ENCODE measurements around the gene FKRP.
"Not testable (repeated sequence)": the region's sequence is repeated elsewhere in the genome, so short reads cannot be mapped to it uniquely, and the experiment has no call there.

The FKRP gene

DNA sequence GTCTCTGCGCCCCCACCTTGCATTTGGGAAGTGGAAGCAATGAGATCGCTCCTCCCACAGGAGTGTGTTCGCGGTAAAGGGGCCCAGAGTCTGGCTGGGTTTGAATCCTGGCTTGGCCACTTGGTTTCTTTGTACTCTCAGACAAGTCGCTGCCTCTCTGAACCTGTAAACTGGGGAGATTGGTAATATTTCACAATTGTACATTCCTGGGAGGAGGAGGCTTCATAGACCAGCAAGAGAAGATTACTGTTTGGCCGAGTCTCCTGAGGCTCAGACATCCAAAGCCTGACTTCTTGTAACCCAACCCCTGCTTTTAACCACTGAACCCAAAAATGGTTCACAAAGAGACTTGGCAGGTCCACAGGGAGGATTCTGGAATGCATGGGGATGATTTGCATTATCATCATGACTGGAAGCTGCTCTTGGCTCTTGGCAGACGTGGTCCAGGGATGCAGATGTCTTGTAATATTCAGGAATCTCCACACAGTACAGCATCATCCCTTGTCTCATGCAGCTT lies 14.0 kb downstream of the FKRP start:
- DNase-seq, result no peak

GRCh38 chr19:46760363-46760762 lies 14.5 kb downstream of the FKRP start:
- no peak for DNase-seq

- not testable (repeated sequence) for DNase-seq
Observed at GRCh38 chr19:46760897-46761296, 15.0 kb downstream of the FKRP start.

- DNase-seq, result peak; percentile 42
Observed at GRCh38 chr19:46761418-46761831, 15.6 kb downstream of the FKRP start.

DNA sequence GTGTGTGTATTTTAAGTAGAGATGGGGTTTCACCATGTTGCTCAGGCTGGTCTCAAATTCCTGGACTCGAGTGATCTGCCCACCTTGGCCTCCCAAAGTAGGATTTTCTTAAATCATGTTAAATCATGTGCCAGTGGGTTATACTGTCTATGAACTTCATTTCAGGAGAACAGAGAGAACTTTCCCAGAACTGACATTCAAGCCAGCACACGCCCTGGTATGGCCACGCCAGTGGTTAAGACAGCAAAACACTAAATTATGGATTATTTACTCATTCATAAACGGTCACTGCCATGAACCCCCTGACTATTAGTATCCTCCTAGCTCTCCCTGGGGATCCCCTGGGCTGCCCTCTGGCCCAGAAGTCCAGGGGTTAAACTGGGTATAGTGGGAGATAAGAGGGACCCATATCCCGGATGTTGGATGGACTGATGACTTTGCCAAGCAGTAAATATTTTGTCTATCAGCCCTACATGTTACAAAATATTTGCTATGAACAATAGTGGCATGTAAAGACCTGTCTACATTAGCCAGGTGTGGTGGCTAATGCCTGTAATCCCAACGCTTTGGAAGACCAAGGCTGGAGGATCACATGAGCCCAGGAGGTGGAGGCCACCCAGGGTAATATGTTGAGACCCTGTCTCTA lies 16.5 kb downstream of the FKRP start:
- DNase-seq, result no peak

- no peak for DNase-seq
Observed at GRCh38 chr19:46764817-46765291, 19.0 kb downstream of the FKRP start.

DNA sequence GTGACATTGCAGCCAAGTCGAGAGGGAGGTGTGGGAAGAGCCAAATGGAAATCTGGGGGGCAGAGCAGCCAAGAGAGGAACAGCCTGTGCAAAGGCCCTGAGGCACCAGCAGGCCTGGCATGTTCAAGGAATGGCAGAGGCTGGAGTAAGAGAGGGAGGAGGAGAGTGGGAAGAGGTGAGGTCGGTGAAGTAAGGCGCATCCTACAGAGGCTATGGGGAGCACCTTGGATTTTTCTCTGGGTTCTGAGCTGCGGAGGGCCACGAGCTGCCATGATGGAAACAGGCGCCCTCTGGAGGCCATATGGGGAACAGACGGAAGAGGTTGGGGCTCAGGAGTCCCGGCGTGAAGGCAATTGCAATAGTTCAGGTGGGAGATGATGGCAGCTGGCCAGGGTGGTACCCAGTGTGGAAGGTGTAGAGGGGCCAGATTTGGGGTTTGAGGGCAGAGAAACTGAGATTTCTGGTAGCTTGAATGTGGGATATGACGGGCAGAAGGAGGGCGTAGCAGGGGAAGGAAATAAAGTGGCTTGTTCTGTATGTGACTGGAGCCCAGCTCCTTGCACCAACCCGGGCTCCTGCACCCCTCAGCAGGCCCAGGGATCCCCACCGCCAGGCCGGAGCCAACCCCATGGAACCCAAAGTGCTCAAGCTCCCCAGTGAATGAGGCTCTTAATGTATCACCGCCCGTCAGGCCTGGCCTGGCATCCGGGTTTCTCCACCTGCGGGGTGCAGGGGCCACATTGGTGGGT lies 20.9 kb downstream of the FKRP start:
- peak; percentile 33 for DNase-seq

GRCh38 chr19:46768746-46769145 lies 22.9 kb downstream of the FKRP start:
- DNase-seq, result not testable (repeated sequence)

DNA sequence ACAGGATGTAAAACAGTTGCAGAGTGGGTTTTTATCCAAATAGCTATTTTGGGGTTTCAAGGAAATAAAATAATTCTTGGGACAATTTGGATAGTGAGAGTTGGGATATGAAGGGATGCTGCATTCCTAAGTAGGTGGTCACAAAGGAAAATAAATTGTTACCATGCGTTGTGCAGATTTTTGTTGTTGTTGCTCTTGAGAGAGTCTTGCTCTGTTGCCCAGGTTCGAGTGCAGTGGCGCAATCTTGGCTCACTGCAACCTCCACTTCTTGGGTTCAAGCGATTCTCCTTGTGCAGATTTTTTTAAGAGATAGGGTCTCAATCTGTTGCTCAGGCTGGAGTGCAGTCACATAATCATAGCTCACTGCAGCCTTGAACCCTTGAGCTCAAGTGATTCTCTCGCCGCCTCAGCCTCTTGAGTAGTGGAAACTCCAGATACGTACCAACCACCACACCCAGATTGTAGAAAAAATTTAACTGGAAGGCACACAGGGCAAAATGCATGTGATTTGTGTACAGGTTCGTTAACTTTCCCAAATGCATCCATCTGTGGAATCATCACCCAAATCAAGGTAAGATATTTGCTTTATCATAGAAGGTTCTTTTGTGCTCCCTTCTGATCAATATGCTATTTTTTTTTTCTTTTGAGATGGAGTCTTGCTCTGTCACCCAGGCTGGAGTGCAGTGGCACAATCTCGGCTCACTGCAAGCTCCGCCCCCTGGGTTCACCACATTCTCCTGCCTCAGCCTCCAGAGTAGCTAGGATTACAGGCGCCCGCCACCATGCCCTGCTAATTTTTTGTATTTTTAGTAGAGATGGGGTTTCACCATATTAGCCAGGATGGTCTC lies 26.5 kb downstream of the FKRP start:
- DNase-seq, result peak; percentile 26

GRCh38 chr19:46773018-46773399 lies 27.2 kb downstream of the FKRP start:
- DNase-seq, result no peak

DNA sequence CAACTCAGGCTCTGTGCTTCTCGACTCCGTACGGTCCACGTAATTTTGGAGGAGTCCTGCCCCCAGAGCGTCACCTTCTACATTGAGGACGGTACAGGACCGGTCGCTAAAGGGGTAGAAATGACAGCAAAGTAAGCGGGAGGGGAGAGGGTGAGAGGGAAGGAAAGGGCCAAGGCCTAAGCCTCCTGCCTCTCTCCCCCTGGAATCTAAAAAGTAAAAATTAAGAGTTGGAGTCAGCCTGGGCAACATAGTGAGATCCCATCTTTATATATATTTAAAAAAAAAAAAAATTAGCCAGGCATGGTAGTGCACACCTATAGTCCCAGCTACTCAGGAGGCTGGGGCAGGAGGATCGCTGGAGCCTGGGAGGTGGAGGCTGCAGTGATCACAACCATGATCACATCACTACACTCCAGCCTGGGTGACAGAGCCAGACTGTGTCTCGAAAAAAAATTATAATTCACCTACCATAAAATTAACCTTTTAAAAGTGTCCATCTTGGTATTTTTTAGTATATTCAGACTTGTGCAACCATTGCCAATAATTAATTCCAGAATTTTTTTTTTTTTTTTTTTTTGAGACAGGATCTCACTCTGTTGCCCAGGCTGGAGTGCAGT lies 29.9 kb downstream of the FKRP start:
- DNase-seq, result no peak

DNA sequence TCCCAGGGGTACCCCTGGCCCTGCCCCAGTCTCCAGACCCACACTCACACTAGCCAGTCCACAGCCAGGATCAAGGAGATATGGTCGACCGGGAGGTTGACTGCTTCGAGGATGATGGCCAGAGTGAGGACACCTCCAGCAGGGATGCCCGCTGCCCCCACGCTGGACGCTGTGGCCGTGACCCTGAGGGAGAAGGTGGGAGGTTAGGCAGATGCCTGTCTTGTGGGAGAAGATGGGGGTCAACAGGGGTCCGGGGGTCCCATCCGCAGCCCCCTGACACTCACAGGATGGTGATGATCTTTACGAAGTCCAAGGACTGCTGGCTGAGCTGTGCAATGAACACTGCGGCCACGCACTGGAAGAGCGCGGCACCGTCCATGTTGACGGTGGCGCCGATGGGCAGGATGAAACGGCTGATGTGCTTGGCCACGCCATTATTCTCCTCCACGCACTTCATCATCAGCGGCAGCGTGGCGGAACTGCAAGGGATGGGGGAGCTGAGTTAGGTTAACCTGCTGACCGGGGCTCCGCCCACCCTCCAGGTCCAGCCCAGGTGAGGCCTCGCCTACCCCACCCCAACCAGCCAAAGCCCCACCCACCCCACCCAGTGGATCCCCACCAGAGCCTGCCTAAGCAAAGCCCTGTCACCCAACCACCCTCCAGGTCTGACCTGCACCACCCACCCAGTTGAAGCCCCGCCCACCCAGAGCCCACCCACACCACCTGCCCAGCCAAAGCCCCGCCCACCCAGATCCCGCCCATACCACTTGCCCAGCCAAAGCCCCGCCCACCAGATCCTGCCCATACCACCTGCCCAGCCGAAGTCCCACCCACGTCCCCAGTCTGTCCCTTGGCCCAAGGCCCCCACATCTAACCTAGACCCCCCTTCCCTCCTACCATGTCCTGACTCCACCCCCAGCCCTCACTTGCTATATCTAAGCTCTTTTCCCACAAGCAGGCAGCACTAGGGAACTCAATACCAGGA lies 31.4 kb downstream of the FKRP start:
- DNase-seq, result no peak

GRCh38 chr19:46777956-46778645 lies 32.2 kb downstream of the FKRP start:
- not testable (repeated sequence) for DNase-seq

- no peak for DNase-seq
Observed at GRCh38 chr19:46782355-46783019, 36.6 kb downstream of the FKRP start.

DNA sequence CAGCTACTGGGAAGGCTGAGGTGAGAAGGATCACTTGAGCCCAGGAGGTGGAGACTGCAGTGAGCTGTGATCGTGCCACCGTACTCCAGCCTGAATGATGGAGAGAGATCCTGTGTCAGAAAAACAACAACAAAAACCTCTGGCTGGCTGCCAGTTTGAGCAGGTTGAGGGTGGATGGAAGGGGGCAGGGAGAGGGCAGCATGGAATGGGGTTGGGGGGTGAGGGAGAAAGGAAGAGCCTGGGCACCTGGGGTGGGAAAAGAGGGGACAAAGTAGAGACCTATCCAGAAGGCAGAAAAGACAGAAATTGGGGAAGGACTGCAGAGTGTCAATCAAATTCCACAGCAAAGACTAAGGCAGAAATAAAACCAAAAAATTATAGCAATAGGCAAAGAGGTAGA lies 37.8 kb downstream of the FKRP start:
- DNase-seq, result peak; percentile 87

GRCh38 chr19:46784262-46785053 lies 38.6 kb downstream of the FKRP start:
- peak; percentile 90 for DNase-seq

DNA sequence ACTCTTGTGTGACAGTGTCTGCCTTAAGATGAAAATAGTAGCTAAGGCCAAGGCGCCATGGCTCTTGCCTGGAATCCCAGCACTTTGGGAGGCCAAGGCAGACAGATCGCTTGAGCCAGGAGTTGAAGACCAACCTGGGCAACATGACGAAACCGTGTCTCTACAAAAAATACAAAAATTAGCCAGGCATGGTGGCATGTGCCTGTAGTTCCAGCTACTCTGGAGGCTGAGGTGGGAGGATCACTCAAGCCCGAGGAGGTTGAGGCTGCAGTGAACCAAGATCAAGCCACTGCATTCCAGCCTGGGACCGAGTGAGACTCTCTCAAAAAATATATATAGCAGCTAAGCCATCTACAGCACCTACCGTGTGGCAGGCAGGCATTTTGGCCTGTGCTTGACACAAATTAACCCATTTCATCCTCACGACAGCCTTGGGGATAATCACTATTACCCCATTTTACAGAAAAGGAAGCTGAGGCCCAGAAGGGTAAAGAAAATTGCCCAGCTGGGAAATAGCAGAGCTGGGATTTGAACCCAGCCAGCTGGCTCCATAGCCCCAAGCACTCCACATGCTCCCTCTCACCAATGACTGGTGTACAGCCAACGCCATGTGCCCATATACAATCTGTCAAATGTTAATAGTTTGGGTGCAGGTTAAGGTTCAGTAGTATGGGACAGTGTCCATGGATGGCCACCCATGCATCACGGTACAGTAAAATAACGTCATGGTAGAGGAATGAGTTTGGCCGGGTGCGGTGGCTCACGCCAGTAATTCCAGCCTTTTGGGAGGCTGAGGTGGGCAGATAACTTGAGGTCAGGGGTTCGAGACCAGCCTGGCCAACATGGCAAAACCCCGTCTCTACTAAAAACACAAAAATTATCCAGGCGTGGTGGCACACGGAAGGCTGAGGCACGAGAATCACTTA lies 39.5 kb downstream of the FKRP start:
- DNase-seq, result no peak

- no peak for DNase-seq
Observed at GRCh38 chr19:46785980-46786235, 40.1 kb downstream of the FKRP start.
